ENCODE measurements around the gene CD8B2.

Gene CD8B2

GRCh38 chr2:106516436-106516835, 29.3 kb downstream of the CD8B2 start:
- Histone ChIP-seq H3K27me3 (ENCODE audit: insufficient read depth, low read length) (no peaks in the 10 kb centered on the region), H3K27ac (ENCODE audit: low read length) (no peak overlapping the region), H3K4me3 (ENCODE audit: low read length) (no peak overlapping the region)

DNA sequence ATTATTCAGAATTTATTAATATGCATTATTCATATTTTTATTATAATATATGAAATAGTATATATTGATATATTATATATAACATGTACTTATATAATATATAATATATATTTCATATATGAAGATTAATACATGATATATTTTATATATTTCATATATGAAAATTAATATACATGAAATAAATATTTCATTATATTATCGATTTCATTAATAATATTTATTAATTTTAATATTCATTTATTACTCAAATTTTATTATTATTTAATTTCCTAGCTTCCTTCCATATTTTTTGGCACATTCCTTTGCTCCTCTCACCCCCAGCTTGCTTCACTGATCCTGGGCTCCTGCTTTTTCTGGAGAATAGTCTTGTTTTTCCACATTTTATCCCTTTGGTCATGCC, 29.7 kb downstream of the CD8B2 start:
- no peaks in the 10 kb centered on the region for H3K36me3 ChIP-seq (ENCODE audit: insufficient read depth, low read depth, low read length)
- H3K4me3 ChIP-seq (ENCODE audit: low read length), result no peak overlapping the region
- no peaks in the 10 kb centered on the region for H3K4me1 ChIP-seq (ENCODE audit: insufficient read depth, low read length)
- H3K27ac ChIP-seq (ENCODE audit: low read length), result no peak overlapping the region
- no peaks in the 10 kb centered on the region for H3K9me3 ChIP-seq (ENCODE audit: insufficient read depth, low read depth, low read length)
- H3K9ac ChIP-seq (ENCODE audit: low read depth, low read length), result no peak overlapping the region
- H3K27me3 ChIP-seq (ENCODE audit: insufficient read depth, low read length), result no peaks in the 10 kb centered on the region

More at GRCh38 chr2:106516436-106516835, 29.3 kb downstream of the CD8B2 start:
- H3K9me3 ChIP-seq (ENCODE audit: insufficient read depth, low read depth, low read length), result no peaks in the 10 kb centered on the region
- H3K4me1 ChIP-seq (ENCODE audit: insufficient read depth, low read length), result no peaks in the 10 kb centered on the region
- no peaks in the 10 kb centered on the region for H3K36me3 ChIP-seq (ENCODE audit: insufficient read depth, low read depth, low read length)
- no peak overlapping the region for H3K9ac ChIP-seq (ENCODE audit: low read depth, low read length)

- H3K27me3 ChIP-seq (ENCODE audit: insufficient read depth, low read length), result no peaks in the 10 kb centered on the region
- no peak overlapping the region for H3K27ac ChIP-seq (ENCODE audit: low read length)
- H3K36me3 ChIP-seq (ENCODE audit: insufficient read depth, low read depth, low read length), result no peaks in the 10 kb centered on the region
- no peaks in the 10 kb centered on the region for H3K4me1 ChIP-seq (ENCODE audit: insufficient read depth, low read length)
- no peak overlapping the region for H3K9ac ChIP-seq (ENCODE audit: low read depth, low read length)
- H3K9me3 ChIP-seq (ENCODE audit: insufficient read depth, low read depth, low read length), result no peaks in the 10 kb centered on the region
- no peak overlapping the region for H3K4me3 ChIP-seq (ENCODE audit: low read length)
These were observed 30.2 kb downstream of the CD8B2 start for GRCh38 chr2:106517329-106517728.

DNA sequence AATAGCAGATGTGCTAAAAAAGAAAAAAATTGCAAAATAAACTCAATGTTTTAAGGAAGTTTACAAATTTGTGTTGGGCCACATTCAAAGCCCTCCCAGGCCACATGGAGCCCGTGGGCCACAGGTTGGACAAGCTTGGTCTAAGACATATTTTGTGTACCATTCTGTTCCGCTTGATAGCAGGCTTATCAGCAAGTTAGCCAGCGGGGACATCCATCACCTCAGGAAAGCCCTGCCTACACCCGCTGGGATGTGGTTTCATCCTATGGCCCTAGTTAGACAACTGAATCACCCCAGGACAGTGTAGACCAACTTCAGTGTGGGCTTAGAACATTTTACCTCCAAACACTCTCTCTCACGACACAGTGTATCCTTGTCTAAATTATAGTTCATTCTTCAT, 32.6 kb downstream of the CD8B2 start:
- Histone ChIP-seq H3K9me3 (ENCODE audit: insufficient read depth, low read depth, low read length) (no peaks in the 10 kb centered on the region), H3K27me3 (ENCODE audit: insufficient read depth, low read length) (no peaks in the 10 kb centered on the region), H3K4me3 (ENCODE audit: low read length) (no peak overlapping the region), H3K36me3 (ENCODE audit: insufficient read depth, low read depth, low read length) (no peaks in the 10 kb centered on the region), H3K27ac (ENCODE audit: low read length) (no peak overlapping the region), H3K4me1 (ENCODE audit: insufficient read depth, low read length) (no peaks in the 10 kb centered on the region), H3K9ac (ENCODE audit: low read depth, low read length) (no peak overlapping the region)

DNA sequence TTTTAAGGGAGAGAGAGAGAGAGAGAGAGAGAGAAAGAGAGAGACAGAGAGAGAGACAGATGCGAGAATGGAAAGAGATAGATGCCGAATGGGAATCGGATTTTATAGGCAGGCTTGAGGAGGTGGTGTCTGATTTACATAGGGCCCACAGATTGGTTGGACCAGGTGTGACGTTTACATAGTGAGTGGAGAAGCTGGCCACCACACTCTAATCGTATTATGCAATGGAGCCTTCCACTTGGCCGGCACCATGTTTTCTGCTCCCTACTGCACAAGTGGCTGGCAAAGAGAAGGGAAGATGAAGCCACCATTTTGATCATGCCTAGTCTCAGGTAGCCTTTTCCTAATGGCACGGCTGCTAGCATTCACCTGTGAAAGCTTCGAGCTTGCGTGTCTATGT, 33.9 kb downstream of the CD8B2 start:
- Histone ChIP-seq H3K27me3 (ENCODE audit: insufficient read depth, low read length) (no peaks in the 10 kb centered on the region), H3K36me3 (ENCODE audit: insufficient read depth, low read depth, low read length) (no peaks in the 10 kb centered on the region), H3K4me3 (ENCODE audit: low read length) (no peak overlapping the region), H3K4me1 (ENCODE audit: insufficient read depth, low read length) (no peaks in the 10 kb centered on the region), H3K27ac (ENCODE audit: low read length) (no peak overlapping the region), H3K9me3 (ENCODE audit: insufficient read depth, low read depth, low read length) (no peaks in the 10 kb centered on the region), H3K9ac (ENCODE audit: low read depth, low read length) (no peak overlapping the region)

DNA sequence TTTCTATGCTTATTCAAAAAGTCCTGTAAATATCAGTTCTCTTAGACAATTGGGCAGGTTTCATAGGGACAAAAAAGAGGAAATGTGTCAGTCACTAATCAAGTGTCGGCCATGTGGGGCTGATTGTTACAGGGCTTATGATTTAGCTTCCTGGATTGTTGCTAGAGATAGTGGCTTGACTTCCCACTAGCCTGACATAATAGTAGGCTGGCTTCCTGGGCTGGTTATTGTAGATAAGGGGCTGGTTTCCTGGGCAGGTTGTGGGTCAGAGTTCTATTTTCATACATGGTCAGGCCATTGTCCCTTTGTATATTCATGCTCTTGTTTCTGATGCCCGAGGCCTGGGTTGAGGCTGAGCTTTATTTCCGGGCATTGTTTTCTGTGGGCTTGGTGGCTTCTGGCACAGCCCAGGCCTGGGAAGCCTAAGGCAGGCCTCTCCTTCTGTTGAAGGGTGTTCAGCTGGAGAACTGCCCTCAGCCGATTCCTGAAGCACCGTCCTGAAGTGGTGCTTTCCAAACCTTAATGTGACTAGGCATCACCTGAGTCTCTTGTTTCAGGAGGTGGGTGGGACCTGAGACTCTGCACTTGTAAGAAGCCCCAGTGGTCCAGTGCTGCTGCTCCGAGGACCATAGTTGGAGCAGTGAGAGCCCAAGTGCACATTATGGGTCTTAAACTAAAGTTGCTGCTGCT, 37.0 kb downstream of the CD8B2 start:
- no peaks in the 10 kb centered on the region for H3K27me3 ChIP-seq (ENCODE audit: insufficient read depth, low read length)
- H3K9ac ChIP-seq (ENCODE audit: low read depth, low read length), result no peak overlapping the region
- H3K9me3 ChIP-seq (ENCODE audit: insufficient read depth, low read depth, low read length), result no peaks in the 10 kb centered on the region
- no peak overlapping the region for H3K27ac ChIP-seq (ENCODE audit: low read length)
- no peaks in the 10 kb centered on the region for H3K4me1 ChIP-seq (ENCODE audit: insufficient read depth, low read length)
- no peak overlapping the region for H3K4me3 ChIP-seq (ENCODE audit: low read length)
- no peaks in the 10 kb centered on the region for H3K36me3 ChIP-seq (ENCODE audit: insufficient read depth, low read depth, low read length)

DNA sequence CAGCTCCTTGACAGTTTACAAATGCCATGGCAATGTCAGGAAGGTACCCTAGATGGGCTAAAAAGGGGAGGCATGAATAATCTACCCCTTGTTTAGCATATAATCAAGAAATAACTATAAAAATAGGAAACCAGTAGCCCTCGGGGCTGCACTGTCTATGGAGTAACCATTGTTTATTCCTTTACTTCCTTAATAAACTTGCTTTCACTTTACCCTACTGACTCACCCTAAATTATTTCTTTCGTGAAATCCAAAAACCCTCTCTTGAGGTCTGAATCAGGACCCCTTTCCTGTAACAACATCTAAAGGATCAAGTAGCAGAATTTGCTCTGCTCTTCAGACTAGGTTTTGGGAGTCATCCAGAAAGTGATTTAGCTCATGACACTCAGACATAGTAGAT, 43.7 kb downstream of the CD8B2 start:
- Histone ChIP-seq H3K4me3 (ENCODE audit: low read length) (no peak overlapping the region), H3K27ac (ENCODE audit: low read length) (no peak overlapping the region), H3K36me3 (ENCODE audit: insufficient read depth, low read depth, low read length) (no peaks in the 10 kb centered on the region), H3K4me1 (ENCODE audit: insufficient read depth, low read length) (peaks cover 4% of the 10 kb centered on the region; the same call in 1 of the 2 replicates), H3K9ac (ENCODE audit: low read depth, low read length) (no peak overlapping the region), H3K27me3 (ENCODE audit: insufficient read depth, low read length) (no peaks in the 10 kb centered on the region), H3K9me3 (ENCODE audit: insufficient read depth, low read depth, low read length) (no peaks in the 10 kb centered on the region)

DNA sequence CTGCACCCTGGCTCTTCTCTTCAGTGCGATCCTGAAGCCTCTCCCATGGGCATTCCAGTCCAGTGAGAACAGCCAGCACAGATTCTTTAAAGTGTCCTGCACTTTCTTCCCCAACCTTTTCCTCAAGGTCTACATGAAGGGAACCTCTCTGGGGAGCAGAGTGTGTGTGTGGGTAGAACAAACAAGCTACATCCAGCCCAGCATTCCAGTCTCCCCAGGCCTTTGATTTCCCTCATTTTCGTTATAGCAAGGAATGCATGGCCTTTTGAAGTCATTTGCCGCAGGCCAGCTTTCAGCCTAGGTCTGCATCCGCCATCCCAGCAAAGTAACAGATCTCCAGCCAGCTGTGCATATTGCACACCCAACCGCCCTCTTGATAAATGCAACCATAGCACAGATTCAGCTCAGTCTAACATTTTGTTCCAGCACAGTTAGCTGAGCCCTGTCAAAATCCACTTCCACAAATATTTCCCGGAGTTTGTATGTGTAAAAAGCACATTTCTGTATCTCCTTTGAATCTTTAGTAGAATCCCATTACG, 44.6 kb downstream of the CD8B2 start:
- Histone ChIP-seq H3K27me3 (ENCODE audit: insufficient read depth, low read length) (no peaks in the 10 kb centered on the region), H3K9me3 (ENCODE audit: insufficient read depth, low read depth, low read length) (no peaks in the 10 kb centered on the region), H3K4me1 (ENCODE audit: insufficient read depth, low read length) (peaks cover 4% of the 10 kb centered on the region; the same call in 1 of the 2 replicates), H3K36me3 (ENCODE audit: insufficient read depth, low read depth, low read length) (no peaks in the 10 kb centered on the region), H3K27ac (ENCODE audit: low read length) (no peak overlapping the region), H3K9ac (ENCODE audit: low read depth, low read length) (no peak overlapping the region), H3K4me3 (ENCODE audit: low read length) (no peak overlapping the region)

DNA sequence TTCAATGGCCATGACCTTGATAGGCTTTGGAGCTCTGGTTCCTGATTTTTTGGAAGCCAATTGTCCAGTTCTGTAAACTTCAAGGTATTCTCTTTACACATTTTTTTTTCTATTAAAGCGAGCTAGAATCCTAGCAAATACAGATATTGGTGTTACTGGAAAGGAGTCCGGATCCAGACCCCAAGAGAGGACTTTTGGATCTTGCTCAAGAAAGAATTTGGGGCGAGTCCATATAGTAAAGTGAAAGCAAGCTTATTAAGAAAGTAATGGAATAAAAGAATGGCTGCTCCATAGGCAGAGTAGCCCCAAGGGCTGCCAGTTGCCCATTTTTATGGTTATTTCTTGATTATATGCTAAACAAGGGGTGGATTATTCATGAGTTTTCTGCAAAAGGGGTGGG, 45.1 kb downstream of the CD8B2 start:
- no peaks in the 10 kb centered on the region for H3K9me3 ChIP-seq (ENCODE audit: insufficient read depth, low read depth, low read length)
- H3K4me3 ChIP-seq (ENCODE audit: low read length), result no peak overlapping the region
- peaks cover 4% of the 10 kb centered on the region; the same call in 1 of the 2 replicates for H3K4me1 ChIP-seq (ENCODE audit: insufficient read depth, low read length)
- no peak overlapping the region for H3K27ac ChIP-seq (ENCODE audit: low read length)
- no peaks in the 10 kb centered on the region for H3K27me3 ChIP-seq (ENCODE audit: insufficient read depth, low read length)
- no peak overlapping the region for H3K9ac ChIP-seq (ENCODE audit: low read depth, low read length)
- H3K36me3 ChIP-seq (ENCODE audit: insufficient read depth, low read depth, low read length), result no peaks in the 10 kb centered on the region

DNA sequence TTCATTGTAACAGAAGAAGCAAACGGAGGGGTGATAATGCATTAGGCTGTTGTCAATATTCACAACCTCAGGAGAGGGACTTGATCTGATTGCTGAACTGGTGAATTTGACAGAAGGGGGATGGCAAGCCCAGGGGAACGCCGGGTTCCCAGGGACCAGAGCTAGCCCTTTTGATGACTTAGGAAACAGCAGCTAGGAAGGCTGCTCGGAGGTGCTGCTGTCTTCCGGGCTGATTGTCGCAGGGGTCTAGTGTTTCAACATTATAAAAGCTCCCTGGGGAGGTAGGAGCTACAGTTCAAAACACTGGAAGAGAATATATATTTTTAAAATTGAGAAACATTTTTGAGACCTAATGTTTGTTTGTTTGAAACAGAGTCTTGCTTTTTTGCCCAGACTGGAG, 47.3 kb downstream of the CD8B2 start:
- H3K27ac ChIP-seq (ENCODE audit: low read length), result no peak overlapping the region
- H3K4me1 ChIP-seq (ENCODE audit: insufficient read depth, low read length), result peaks cover 4% of the 10 kb centered on the region; the same call in 1 of the 2 replicates
- H3K9me3 ChIP-seq (ENCODE audit: insufficient read depth, low read depth, low read length), result no peaks in the 10 kb centered on the region
- H3K9ac ChIP-seq (ENCODE audit: low read depth, low read length), result no peak overlapping the region
- H3K36me3 ChIP-seq (ENCODE audit: insufficient read depth, low read depth, low read length), result no peaks in the 10 kb centered on the region
- no peaks in the 10 kb centered on the region for H3K27me3 ChIP-seq (ENCODE audit: insufficient read depth, low read length)
- H3K4me3 ChIP-seq (ENCODE audit: low read length), result no peak overlapping the region

DNA sequence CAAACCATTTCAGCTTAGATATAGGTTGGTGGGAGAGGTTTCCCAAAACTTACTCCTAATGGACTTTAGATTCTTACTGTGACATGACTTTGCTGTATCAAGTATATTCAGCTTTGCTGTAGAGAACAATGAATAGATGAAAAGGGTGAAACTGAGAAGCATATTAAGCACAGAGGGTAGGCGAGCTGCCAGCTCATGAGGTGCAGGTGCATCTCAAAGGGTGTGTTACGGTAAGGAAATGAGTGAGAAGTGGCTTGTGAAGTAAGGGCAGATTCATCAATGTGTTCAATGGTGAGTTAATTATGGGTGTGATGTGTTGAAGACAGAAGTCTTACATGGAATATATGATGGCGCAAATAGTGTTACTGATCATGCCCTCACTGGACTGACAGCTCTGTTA, 49.3 kb downstream of the CD8B2 start:
- Histone ChIP-seq H3K36me3 (ENCODE audit: insufficient read depth, low read depth, low read length) (no peaks in the 10 kb centered on the region), H3K27me3 (ENCODE audit: insufficient read depth, low read length) (no peaks in the 10 kb centered on the region), H3K27ac (ENCODE audit: low read length) (no peak overlapping the region), H3K9ac (ENCODE audit: low read depth, low read length) (no peak overlapping the region), H3K4me1 (ENCODE audit: insufficient read depth, low read length) (peaks cover 4% of the 10 kb centered on the region; the same call in 1 of the 2 replicates), H3K9me3 (ENCODE audit: insufficient read depth, low read depth, low read length) (no peaks in the 10 kb centered on the region), H3K4me3 (ENCODE audit: low read length) (no peak overlapping the region)

GRCh38 chr2:106537047-106537446, 49.9 kb downstream of the CD8B2 start:
- Histone ChIP-seq H3K4me3 (ENCODE audit: low read length) (no peak overlapping the region), H3K9me3 (ENCODE audit: insufficient read depth, low read depth, low read length) (no peaks in the 10 kb centered on the region), H3K4me1 (ENCODE audit: insufficient read depth, low read length) (peaks cover 4% of the 10 kb centered on the region; the same call in 1 of the 2 replicates), H3K36me3 (ENCODE audit: insufficient read depth, low read depth, low read length) (no peaks in the 10 kb centered on the region), H3K27ac (ENCODE audit: low read length) (no peak overlapping the region), H3K27me3 (ENCODE audit: insufficient read depth, low read length) (no peaks in the 10 kb centered on the region), H3K9ac (ENCODE audit: low read depth, low read length) (no peak overlapping the region)

All from iPS-20b (cell line).